Activated T-helper 1 cell treated with anti-CD3 and anti-CD28 coated beads, Interleukin-12 subunit alpha, Interleukin-12 subunit beta, Interleukin-2, Interleukin-4 antibody, amounts not matched to agents 30 ng/mL and 10 ng/mL and 1 ng/mL, durations not matched to agents 14 hours and 24 hours and 36 hours (primary cell): Measurements from ENCODE around the gene PRUNE2. TPM values are rescaled to one million over a fixed set of nuclear protein-coding genes. Genes with fewer than 3 reads are reported as not detected.

Source experiments
- DNase-seq: peaks from one replicate; pipeline ENCODE4 v3.0.0; 2021; ENCODE audit warnings: low spot score
- H3K27ac Mint-ChIP-seq: one replicate; pipeline ENCODE4 v1.8.0; 2021; ENCODE audit warnings: mild to moderate bottlenecking, mixed read lengths
- H3K27me3 Mint-ChIP-seq: one replicate; pipeline ENCODE4 v1.8.0; 2022; ENCODE audit warnings: mild to moderate bottlenecking, moderate library complexity, mixed read lengths; ENCODE audit not compliant: insufficient read depth
- H3K36me3 Mint-ChIP-seq: one replicate; pipeline ENCODE4 v1.8.0; 2021; ENCODE audit warnings: low read depth, mixed read lengths
- H3K4me1 Mint-ChIP-seq: one replicate; pipeline ENCODE4 v1.8.0; 2021; ENCODE audit warnings: low read depth, mixed read lengths
- H3K4me3 Mint-ChIP-seq: one replicate; pipeline ENCODE4 v1.8.0; 2021; ENCODE audit warnings: mild to moderate bottlenecking, moderate library complexity, mixed read lengths
- H3K9me3 Mint-ChIP-seq: one replicate; pipeline ENCODE4 v1.8.0; 2021; ENCODE audit warnings: mixed read lengths
- intact Hi-C: fragments of 100-400 bp; cut with micrococcal nuclease; formaldehyde crosslinking; loops from one replicate; pipeline ENCODE4 v1.15.1; 2024
- total RNA-seq: library from RNA; stranded (reverse); gene quantifications from 2 replicates; pipeline ENCODE4 v1.2.3, GENCODE V29; 2022

PRUNE2 gene
- total RNA-seq, 1 donor from 2014 or later: 0.57 TPM

DNA sequence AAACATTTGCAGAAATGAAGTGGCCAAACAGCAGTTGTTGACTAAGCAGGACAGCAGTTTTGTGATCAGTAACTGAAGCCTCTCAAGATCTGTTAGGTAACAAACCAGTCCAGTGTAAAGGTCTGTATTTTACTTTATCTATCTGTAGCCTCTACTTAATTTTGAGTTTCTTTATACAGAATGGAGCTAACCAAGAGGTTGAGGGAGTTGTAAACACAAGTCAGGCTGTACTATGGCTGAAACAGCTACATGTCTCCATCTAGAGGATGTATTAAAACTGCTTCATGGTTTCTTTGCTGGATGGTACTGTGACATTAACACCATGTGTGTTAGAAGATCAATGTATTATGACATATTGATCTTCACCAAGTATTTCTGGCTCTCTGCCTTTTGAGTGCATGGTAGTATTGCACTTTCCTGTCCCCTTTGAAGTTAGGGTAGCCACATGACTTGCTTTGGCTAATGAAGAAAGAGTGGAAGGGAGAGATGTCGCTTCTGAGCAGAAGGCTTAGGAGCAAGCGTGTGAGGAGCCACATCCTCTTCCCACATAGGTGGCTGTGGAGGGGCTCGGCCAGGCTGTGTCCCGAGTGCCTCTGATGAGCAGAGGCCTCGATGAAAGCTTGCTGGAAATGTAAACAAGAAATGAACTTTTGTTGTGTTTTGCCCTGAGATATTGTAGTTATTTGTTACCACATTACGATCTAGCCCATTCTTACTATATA lies 247.2 kb downstream of the PRUNE2 start:
- Mint-ChIP-seq H3K4me1 (peaks cover 22% of the 10 kb centered on the region), H3K27me3 (no peaks in the 10 kb centered on the region), H3K36me3 (no peaks in the 10 kb centered on the region), H3K27ac (no peak overlapping the region), H3K4me3 (no peak overlapping the region), H3K9me3 (no peaks in the 10 kb centered on the region)
- no peak for DNase-seq
- intact Hi-C loops: loop anchor here (1.0 to 5.0 kb wide), 6 partner anchors 46 to 264 kb away; partner anchors contain the start of genes GCNT1 and RFK

DNA sequence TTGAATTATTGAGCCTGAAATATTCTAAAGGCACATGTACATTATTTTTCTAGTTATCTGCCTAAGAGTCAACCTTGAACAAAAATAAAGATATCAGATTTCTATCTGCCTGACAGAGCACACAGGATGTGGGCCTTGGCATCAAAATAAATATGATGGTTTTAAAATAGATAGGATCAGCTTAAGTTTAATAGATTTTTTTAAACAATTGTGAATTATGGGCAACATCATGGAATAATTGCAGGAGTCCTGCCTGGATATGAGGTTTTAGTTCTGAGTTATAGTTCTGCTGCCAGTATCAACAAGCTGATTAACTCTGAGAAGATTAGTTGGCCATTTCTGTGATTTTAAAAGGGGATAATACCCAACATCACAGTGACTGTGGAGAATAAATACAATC lies 248.6 kb downstream of the PRUNE2 start:
- H3K9me3 Mint-ChIP-seq: no peaks in the 10 kb centered on the region
- no peak overlapping the region for H3K4me3 Mint-ChIP-seq
- H3K27ac Mint-ChIP-seq: no peak overlapping the region
- DNase-seq: no peak
- H3K4me1 Mint-ChIP-seq: peaks cover 22% of the 10 kb centered on the region
- H3K27me3 Mint-ChIP-seq: no peaks in the 10 kb centered on the region
- H3K36me3 Mint-ChIP-seq: no peaks in the 10 kb centered on the region
- intact Hi-C loops: loop anchor here (5.0 kb wide), 1 partner anchor 80 kb away; no protein-coding TSS in a partner anchor

DNA sequence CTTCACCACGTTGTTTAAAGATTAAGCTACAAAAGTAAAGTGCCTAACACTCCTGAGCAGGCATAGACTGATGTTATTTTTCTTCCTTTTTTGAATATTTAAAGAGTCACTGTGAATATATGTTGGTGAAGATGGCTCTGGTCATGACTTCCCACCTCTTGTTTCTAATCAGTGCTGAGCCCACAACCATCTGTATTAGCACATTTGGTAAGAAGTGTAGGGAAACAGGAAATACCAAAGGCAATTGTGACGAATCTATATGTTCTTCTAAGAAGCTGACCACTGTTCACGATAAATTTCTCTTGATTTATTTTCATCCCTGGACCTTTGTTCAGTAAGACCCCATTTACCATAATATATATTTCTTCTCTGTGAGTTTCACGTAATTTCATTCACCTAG lies 249.9 kb downstream of the PRUNE2 start:
- H3K27me3 Mint-ChIP-seq: no peaks in the 10 kb centered on the region
- intact Hi-C loops: loop anchor here (5.0 kb wide), 1 partner anchor 79 kb away; no protein-coding TSS in a partner anchor
- H3K4me3 Mint-ChIP-seq: no peak overlapping the region
- H3K4me1 Mint-ChIP-seq: peaks cover 32% of the 10 kb centered on the region
- H3K27ac Mint-ChIP-seq: no peak overlapping the region
- no peak for DNase-seq
- H3K36me3 Mint-ChIP-seq: no peaks in the 10 kb centered on the region
- H3K9me3 Mint-ChIP-seq: no peaks in the 10 kb centered on the region

DNA sequence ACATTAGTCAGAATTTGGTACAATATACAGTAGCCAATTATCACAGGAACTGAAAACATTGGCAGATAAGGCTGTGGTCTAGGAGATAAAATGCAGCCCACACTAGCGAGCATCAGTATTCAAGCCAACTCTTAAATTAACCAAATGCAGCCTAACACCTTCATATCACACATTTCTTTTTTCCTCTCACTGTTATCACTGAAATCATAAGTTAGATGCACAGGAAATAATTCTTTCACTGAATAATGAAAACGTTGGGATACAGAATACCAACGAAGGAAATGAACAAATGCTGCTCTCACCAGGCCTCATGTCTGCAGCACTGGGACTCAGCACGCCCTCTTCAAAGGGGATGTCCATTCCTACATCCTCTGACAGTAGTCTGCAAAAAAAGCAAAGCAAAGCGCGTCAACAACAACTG lies 250.8 kb downstream of the PRUNE2 start:
- Mint-ChIP-seq H3K9me3 (no peaks in the 10 kb centered on the region), H3K36me3 (no peaks in the 10 kb centered on the region), H3K4me3 (no peak overlapping the region), H3K27ac (peak overlapping the region; percentile 63), H3K27me3 (no peaks in the 10 kb centered on the region), H3K4me1 (peaks cover 38% of the 10 kb centered on the region)
- intact Hi-C loops: loop anchor here (5.0 kb wide), 1 partner anchor 78 kb away; no protein-coding TSS in a partner anchor
- DNase-seq: no peak

DNA sequence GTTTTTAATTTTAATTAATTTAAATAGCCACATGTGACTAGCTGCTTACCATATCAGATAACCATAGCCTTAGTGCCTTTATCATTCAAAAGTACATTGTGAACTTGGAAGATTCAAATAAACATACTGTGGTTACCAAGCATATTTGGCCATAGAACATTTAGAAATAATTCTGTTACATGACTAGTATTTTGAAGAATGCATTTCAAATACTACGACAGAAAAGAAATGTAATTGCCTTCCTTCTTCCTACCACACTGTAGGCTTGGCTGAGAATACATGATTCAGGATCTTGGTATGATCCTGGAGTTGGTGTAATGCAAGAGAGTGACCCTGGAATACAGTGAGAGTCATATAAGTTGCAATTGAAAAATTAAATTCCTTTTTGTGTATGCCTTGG lies 251.3 kb downstream of the PRUNE2 start:
- no peak overlapping the region for H3K4me3 Mint-ChIP-seq
- peaks cover 38% of the 10 kb centered on the region for H3K4me1 Mint-ChIP-seq
- intact Hi-C loops: loop anchor here (5.0 kb wide), 1 partner anchor 92 kb away; no protein-coding TSS in a partner anchor

DNA sequence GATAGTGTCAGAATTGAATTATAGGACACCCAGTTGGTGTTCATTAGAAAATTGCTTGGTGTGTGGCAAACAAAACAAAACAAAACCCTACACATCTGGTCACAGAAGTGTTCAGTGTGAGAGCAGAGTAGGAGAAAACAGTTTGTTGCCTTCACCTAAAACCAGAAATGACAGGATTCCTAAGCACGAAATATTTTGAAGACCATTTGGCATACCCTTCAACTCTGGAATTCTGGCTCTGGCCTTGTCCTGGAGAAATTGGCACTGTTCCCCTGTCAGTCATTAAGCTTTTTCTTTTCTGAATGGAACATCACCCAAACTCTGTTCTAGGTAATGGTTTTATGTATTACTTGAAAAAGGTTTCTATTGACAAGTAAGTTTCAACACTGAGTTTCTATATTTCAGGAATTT lies 251.9 kb downstream of the PRUNE2 start:
- no peak for DNase-seq
- H3K4me1 Mint-ChIP-seq: peaks cover 38% of the 10 kb centered on the region

More for the DNA sequence above, 251.3 kb downstream of the PRUNE2 start:
- Mint-ChIP-seq H3K36me3 (no peaks in the 10 kb centered on the region), H3K27me3 (no peaks in the 10 kb centered on the region), H3K27ac (peak overlapping the region; percentile 2), H3K9me3 (no peaks in the 10 kb centered on the region)
- no peak for DNase-seq

DNA sequence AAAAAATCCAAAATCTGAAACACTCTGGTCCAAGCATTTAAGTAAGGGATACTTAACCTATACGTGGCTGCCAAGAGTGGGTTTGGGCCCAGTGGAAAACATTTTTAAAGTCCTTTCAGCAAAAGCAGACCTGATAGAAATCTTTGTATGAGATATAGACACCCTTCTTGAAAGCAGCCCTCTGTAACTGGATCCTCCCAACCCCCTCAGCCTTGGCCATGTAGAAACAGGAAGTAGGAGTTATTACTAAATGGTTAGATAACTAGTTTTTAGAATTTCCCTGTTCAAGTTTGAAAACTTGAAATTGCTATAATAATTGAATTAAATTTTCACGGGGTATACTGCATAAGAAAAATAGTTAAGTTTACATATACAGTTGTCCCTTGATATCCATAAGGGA lies 253.0 kb downstream of the PRUNE2 start:
- H3K9me3 Mint-ChIP-seq: no peaks in the 10 kb centered on the region
- intact Hi-C loops: loop anchor here (5.0 kb wide), 1 partner anchor 91 kb away; no protein-coding TSS in a partner anchor
- no peak overlapping the region for H3K4me3 Mint-ChIP-seq
- H3K27me3 Mint-ChIP-seq: no peaks in the 10 kb centered on the region
- peaks cover 32% of the 10 kb centered on the region for H3K4me1 Mint-ChIP-seq
- H3K36me3 Mint-ChIP-seq: no peaks in the 10 kb centered on the region
- no peak for DNase-seq
- H3K27ac Mint-ChIP-seq: no peak overlapping the region

More for the DNA sequence above, 251.9 kb downstream of the PRUNE2 start:
- no peaks in the 10 kb centered on the region for H3K27me3 Mint-ChIP-seq
- no peaks in the 10 kb centered on the region for H3K36me3 Mint-ChIP-seq
- no peak overlapping the region for H3K27ac Mint-ChIP-seq
- no peaks in the 10 kb centered on the region for H3K9me3 Mint-ChIP-seq
- intact Hi-C loops: loop anchor here (5.0 kb wide), 1 partner anchor 92 kb away; no protein-coding TSS in a partner anchor
- no peak overlapping the region for H3K4me3 Mint-ChIP-seq

DNA sequence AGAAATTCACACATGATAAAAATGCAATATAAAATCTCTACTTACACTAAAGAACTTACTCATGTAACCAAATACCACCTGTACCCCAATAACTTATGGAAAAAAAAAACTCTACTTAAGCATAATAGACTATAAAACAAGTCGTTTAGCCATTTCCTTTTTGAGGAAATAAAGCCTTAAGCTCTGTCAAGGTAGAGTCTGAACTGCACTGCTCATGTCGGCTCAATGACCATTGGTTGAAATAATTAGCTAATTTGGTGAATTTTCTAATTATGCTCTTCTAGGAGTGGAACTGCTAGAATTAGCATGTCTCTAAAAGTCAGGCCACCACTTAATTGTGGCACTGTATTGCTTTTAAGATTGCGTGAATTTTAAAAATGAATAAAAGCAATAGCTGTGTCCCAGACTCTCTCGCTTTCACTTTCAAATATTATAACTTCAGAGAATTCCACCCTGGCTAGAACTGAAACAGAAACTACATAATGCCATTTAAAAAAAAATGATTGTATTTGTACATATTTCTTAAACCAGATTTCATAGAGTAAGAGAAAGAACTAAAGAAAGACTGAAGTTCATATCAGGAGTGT lies 254.7 kb downstream of the PRUNE2 start:
- DNase-seq: no peak
- peak overlapping the region; percentile 6 for H3K4me3 Mint-ChIP-seq
- H3K27ac Mint-ChIP-seq: no peak overlapping the region
- H3K9me3 Mint-ChIP-seq: no peaks in the 10 kb centered on the region
- peaks cover 32% of the 10 kb centered on the region for H3K4me1 Mint-ChIP-seq
- intact Hi-C loops: loop anchor here (2.0 to 5.0 kb wide), 2 partner anchors 89 to 256 kb away; partner anchors contain the start of gene RFK
- H3K27me3 Mint-ChIP-seq: no peaks in the 10 kb centered on the region
- no peaks in the 10 kb centered on the region for H3K36me3 Mint-ChIP-seq

DNA sequence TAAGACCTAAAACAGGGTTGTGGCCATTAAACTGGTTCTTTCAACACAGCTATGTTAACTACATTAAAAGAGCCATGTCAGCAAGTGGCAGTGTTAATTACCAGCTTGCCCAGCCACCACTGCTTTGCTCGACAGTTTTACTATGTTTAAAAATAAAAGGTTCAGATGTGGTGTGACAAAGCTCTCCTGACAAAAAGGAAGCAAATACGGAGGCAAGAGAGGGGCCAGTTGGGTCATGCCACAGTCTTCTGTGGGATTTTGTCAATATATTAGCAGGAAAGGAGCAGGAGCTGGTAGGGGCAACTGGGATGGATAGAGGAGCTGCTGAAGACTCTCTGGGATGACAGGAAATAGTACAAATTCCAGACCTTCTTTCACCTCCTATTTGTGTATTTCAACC lies 255.2 kb downstream of the PRUNE2 start:
- Mint-ChIP-seq H3K27me3 (no peaks in the 10 kb centered on the region), H3K4me1 (peaks cover 27% of the 10 kb centered on the region), H3K27ac (no peak overlapping the region), H3K36me3 (no peaks in the 10 kb centered on the region), H3K9me3 (no peaks in the 10 kb centered on the region), H3K4me3 (peak overlapping the region; percentile 6)
- no peak for DNase-seq
- intact Hi-C loops: loop anchor here (2.0 to 5.0 kb wide), 2 partner anchors 88 to 256 kb away; partner anchors contain the start of gene RFK

DNA sequence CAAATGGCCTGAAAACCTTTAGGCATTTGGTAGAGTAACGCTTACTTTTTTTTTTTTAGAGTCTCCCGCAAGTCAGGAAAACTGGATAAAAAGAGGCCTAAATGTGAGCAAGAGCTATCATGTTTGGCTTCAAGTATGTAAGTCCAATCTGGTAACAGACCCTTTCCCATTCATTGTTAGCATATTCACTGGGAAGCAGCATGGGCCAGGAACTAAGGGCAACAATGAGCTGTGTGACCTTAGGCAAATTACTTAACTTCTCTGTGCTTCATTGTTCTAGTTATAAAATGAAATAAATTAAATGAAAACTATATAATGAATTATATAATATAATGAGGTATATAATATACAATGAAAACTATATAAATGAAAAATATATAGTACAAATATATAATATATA lies 256.0 kb downstream of the PRUNE2 start:
- Mint-ChIP-seq H3K9me3 (no peaks in the 10 kb centered on the region), H3K27me3 (no peaks in the 10 kb centered on the region)
- intact Hi-C loops: loop anchor here (2.0 to 5.0 kb wide), 2 partner anchors 88 to 255 kb away; partner anchors contain the start of gene RFK

DNA sequence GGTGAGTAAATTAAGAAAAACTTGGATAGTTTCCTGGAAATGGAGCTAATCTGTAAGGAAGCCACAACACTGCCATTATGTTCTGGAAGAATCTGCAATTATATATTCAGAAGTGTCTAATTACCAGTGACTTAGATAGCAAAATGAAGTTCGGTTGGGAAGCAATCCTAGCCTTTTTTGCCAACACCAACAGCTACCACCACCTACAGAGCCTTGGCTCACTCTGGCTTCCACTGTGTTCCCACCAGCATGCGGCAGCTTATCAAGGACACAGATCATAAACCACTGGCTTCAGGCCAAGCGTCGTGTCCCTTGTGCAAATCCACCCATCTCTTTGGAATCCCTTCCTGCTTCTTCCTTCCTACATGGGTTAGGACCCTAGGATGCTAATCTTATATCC lies 259.7 kb downstream of the PRUNE2 start:
- Mint-ChIP-seq H3K4me3 (no peak overlapping the region), H3K4me1 (peaks cover 9% of the 10 kb centered on the region), H3K27ac (no peak overlapping the region), H3K36me3 (no peaks in the 10 kb centered on the region), H3K27me3 (no peaks in the 10 kb centered on the region), H3K9me3 (no peaks in the 10 kb centered on the region)
- DNase-seq: no peak
- intact Hi-C loops: no loop called here

More for the DNA sequence above, 256.0 kb downstream of the PRUNE2 start:
- Mint-ChIP-seq H3K4me1 (peaks cover 19% of the 10 kb centered on the region), H3K4me3 (no peak overlapping the region), H3K27ac (no peak overlapping the region), H3K36me3 (no peaks in the 10 kb centered on the region)
- no peak for DNase-seq

DNA sequence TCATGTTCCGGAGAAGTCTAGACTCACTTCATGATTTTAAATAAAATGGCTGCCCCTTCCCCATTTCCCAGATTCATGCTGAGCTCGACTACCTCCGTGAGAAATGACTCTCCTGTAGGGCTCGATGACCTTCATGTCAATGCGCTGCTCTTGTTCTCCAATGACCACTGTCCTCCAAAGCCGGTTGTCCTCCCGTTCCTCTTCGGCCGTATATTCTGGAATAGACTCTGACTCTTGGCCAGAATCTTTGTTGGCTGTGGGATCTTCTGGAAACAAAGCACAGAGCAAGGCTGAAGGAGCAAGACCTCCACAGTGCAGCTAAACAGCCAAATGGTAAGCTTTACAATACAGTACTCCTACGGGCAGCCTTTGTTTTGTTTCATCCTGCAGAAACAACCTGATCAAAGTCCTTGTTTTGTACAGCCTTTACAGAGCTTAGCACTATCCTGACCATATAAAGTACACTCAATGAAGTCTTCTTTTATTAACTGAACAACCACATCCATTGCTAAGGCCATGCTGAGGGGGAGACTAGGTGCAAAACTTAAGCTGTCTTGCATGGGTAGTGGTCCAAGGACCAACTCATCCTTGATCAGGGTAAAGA lies 261.2 kb downstream of the PRUNE2 start:
- H3K4me3 Mint-ChIP-seq: no peak overlapping the region

DNA sequence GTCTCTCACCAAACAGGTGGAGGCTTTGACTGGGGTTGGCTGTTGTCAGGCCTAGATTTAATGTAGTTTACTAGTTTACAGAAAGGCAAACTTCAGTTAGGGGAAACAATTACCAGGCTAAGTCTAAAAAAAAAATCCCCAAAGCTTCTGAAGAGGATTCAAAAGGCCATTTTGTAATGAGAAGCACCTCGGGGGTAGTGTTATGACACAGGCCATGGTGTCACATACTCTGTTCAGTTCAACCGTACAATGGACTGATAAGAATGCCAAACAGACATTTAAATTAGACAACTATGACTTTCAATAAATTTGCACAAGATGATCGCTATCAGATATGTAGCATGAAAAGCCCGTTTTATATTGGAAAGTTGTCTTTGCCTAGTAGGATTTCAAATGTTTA lies 261.7 kb downstream of the PRUNE2 start:
- H3K27ac Mint-ChIP-seq: no peak overlapping the region
- no peaks in the 10 kb centered on the region for H3K36me3 Mint-ChIP-seq
- no peaks in the 10 kb centered on the region for H3K9me3 Mint-ChIP-seq
- intact Hi-C loops: no loop called here
- peaks cover 2% of the 10 kb centered on the region for H3K27me3 Mint-ChIP-seq
- no peak overlapping the region for H3K4me3 Mint-ChIP-seq
- H3K4me1 Mint-ChIP-seq: no peaks in the 10 kb centered on the region
- DNase-seq: no peak

More for the DNA sequence above, 261.2 kb downstream of the PRUNE2 start:
- Mint-ChIP-seq H3K27ac (no peak overlapping the region), H3K4me1 (no peaks in the 10 kb centered on the region), H3K9me3 (no peaks in the 10 kb centered on the region), H3K36me3 (no peaks in the 10 kb centered on the region), H3K27me3 (peaks cover 2% of the 10 kb centered on the region)
- intact Hi-C loops: no loop called here
- no peak for DNase-seq
